GM12875 (cell line): ENCODE results near the gene XG.
"Not testable (repeated sequence)": the region's sequence is repeated elsewhere in the genome, so short reads cannot be mapped to it uniquely, and the experiment has no call there.

ENCODE experiments used
- H3K4me3 ChIP-seq: one replicate; pipeline ENCODE4 v1.5.1; 2011; ENCODE audit warnings: low read depth, low read length, control low read depth
- TF ChIP-seq, protein P1 (sequence below): IDR thresholded peaks from 2 replicates; pipeline ENCODE4 v1.5.1; 2011; ENCODE audit warnings: low read depth, mild to moderate bottlenecking, control low read depth, inconsistent platforms, low read length, moderate library complexity, borderline replicate concordance; ENCODE audit not compliant: insufficient read depth

Gene XG

DNA sequence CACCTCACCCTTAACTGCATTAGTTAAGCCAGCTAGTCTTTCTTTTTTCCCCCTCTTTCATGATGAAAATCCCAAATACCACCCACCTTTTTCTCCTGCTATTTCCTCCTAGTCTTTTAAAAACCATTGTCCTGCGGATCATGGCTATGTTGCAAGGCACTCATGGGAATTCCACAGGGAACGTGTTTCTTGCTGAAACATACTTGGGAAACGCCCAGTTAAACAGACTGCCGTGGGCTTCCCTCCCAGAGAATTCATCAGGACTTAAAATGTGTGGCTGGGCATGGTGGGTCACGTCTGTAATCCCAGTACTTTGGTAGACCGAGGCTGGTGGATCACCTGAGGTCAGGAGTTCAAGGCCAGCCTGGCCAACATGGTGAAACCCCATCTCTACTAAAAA lies 32.2 kb downstream of the XG start:
- no peak overlapping the region for H3K4me3 ChIP-seq
- TF ChIP-seq, protein P1, sequence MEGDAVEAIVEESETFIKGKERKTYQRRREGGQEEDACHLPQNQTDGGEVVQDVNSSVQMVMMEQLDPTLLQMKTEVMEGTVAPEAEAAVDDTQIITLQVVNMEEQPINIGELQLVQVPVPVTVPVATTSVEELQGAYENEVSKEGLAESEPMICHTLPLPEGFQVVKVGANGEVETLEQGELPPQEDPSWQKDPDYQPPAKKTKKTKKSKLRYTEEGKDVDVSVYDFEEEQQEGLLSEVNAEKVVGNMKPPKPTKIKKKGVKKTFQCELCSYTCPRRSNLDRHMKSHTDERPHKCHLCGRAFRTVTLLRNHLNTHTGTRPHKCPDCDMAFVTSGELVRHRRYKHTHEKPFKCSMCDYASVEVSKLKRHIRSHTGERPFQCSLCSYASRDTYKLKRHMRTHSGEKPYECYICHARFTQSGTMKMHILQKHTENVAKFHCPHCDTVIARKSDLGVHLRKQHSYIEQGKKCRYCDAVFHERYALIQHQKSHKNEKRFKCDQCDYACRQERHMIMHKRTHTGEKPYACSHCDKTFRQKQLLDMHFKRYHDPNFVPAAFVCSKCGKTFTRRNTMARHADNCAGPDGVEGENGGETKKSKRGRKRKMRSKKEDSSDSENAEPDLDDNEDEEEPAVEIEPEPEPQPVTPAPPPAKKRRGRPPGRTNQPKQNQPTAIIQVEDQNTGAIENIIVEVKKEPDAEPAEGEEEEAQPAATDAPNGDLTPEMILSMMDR = no peak

DNA sequence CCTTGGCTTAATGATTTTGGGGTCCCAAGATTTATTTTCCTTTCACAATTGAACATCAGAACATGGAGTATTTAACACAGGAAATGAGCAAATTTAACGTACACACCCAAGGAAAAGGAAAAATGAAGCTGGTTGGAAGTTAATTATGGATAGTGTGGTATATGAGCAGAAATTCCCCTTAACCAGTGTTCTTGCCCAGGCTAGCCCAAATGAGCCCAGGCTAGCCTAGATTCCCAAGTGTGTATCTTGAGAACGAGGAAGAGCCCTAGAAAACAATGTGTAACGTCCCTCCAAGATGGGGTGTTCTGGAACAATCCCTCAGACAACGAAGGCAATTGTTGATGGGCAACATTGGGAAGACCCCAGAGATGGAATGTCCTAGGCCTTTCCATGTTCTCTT lies 33.7 kb downstream of the XG start:
- H3K4me3 ChIP-seq = no peak overlapping the region

DNA sequence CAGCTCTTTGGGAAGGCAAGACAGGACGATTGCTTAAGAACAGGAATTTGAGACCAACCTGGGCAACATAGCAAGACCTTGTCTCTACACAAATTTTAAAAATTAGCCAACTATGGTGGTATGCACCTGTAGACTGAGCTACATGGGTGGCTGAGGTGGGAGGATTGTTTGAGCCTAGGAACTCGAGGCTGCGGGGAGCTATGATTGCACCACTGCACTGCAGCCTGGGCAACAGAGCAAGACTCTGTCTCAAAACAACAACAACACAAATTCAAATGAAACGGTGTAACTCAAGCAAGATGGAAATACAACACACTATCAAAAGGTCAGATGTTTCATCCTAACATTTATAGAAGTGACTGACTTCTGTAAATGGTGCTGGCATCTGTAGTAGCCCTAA lies 37.1 kb downstream of the XG start:
- TF ChIP-seq, protein P1 = no peak
- H3K4me3 ChIP-seq = no peak overlapping the region

More for the DNA sequence above, 33.7 kb downstream of the XG start:
- TF ChIP-seq, protein P1 = no peak

DNA sequence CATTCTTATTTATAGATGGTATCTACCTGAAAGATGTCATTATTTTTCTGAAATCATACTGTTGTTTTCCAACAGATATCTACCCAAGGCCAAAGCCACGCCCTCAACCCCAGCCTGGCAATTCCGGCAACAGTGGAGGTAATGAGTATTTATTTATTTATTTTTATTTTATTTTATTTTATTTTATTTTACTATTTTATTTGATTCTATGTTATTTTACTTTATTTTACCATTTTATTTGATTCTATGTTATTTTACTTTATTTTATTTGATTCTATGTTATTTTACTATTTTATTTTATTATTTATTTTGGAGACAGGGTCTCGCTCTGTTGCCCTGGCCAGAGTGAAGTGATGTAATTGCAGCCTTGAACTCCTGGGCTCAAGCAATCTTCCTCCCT lies 37.7 kb downstream of the XG start:
- H3K4me3 ChIP-seq = no peak overlapping the region
- TF ChIP-seq, protein P1 = no peak

DNA sequence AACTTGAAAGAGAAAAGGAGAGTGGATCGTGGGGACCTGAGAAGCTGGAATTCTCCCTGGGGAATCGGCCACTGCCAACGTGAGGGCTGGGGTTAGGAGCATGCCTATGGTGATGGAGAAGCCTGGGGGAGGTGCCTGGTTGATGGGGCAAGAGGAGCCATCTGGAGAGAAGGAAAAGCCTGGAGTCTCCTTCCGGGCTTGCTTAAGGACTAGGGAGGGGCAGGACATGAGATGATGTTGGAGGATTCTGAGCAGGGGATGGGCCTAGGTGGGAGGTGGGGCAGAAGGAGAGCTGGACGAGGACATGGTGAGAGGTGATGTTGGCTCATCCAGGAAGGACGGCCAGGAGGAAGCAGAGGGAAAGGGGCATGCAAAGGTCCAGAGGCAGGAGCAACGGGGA lies 41.9 kb downstream of the XG start:
- TF ChIP-seq, protein P1 = no peak
- H3K4me3 ChIP-seq = no peak overlapping the region

DNA sequence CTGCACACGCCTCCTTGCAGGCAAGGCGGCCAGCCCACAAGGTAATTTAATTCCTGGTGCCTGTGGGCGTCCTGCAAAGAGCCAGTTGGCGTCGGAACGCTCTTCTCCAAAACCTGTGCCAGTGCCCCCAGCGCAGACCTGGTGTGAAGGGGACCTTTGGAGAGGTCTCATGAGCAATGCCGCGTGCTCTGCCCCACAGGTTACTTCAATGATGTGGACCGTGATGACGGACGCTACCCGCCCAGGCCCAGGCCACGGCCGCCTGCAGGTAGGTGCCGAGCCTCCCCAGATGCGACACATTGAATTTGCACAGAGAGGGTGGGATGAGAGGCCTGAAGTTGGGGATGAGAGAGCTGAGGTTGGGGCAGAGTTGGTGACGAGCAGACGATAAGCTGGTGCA lies 42.5 kb downstream of the XG start:
- TF ChIP-seq, protein P1 = no peak
- no peak overlapping the region for H3K4me3 ChIP-seq

DNA sequence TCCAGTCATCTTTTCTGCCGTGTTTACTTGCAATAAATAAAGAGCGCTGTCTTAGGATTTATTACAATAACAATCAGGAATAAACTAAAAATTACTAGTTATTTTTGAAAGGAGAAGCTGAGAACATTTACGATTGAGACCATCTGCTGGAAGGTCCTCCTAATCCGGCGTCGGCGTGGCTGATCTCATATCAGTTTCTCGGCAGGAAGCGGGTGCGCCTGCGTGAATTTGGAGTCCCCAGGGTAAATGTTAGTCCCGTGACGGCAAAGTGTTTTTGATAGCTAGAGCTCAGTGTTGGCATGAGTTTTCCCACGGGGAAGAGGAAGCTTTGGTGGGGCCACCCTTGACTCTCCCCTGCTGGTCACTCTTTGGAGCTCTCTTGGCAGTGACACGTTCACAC lies 45.0 kb downstream of the XG start:
- H3K4me3 ChIP-seq = not testable (repeated sequence)

DNA sequence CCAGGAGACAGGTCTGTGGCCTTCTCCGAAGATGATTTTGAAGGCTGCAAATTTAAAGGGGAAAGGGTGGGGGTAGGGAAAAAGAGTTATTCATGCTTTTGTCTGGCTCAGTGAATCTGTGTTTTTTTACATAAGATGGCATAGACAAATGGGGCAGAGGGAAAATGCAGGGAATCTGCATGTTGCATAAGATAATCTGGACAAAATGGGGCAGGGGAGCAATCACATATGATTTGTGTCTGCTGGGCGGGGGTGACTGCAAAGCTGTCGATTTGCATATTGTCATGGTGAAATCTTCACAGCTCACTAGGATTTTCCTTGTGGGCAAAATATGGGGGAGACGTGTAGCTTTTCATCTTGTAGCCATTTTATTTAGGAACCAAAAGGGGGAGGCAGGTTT lies 47.5 kb downstream of the XG start:
- H3K4me3 ChIP-seq = no peak overlapping the region
- TF ChIP-seq, protein P1 = no peak

DNA sequence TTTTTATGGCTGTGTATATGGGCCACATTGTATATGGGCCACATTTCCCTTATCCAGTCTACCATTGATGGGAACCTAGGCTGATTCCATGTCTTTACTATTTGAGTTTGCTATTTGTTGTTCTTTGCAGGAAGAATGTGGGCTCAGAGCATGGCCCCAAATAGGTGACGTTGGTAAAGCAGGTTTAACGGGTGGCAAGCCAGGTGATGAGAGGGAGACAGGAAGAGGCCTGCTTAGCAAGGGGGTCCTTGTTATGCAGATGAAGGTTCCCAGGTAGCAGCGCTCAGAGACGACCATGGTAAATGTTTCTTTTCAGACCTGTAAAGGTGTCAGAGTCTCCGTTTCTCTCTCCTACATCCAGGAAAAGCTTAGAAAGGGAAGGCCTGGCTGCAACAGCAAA lies 48.1 kb downstream of the XG start:
- H3K4me3 ChIP-seq = not testable (repeated sequence)
